ENCODE data around the gene RND3. TPM values are rescaled to one million over a fixed set of nuclear protein-coding genes. Genes with fewer than 3 reads are reported as not detected.

The RND3 gene
- total RNA-seq, 1 donor from 2014 or later, result 56.9 TPM

- ATAC-seq, result no peak
- DNase-seq (ENCODE audit: low spot score), result no peak
- intact Hi-C loops (cut with DNase I), result no loop called here
Observed at GRCh38 chr2:150464270-150464669, 23.2 kb downstream of the RND3 start.

GRCh38 chr2:150462770-150463169 is 24.7 kb downstream of the RND3 start:
- DNase-seq (ENCODE audit: low spot score) (no peak), ATAC-seq (no peak)
- intact Hi-C loops (cut with DNase I), result no loop called here

GRCh38 chr2:150459281-150459680 is 28.2 kb downstream of the RND3 start:
- ATAC-seq (no peak), DNase-seq (ENCODE audit: low spot score) (no peak)
- intact Hi-C loops (cut with DNase I), result no loop called here

GRCh38 chr2:150450765-150451164 is 36.7 kb downstream of the RND3 start:
- DNase-seq (ENCODE audit: low spot score), result no peak
- no peak for ATAC-seq
- intact Hi-C loops (cut with DNase I), result no loop called here

- intact Hi-C loops (cut with DNase I), result no loop called here
- ATAC-seq (no peak), DNase-seq (ENCODE audit: low spot score) (no peak)
Observed at GRCh38 chr2:150449856-150450255, 37.6 kb downstream of the RND3 start.

GRCh38 chr2:150445398-150445797 is 42.1 kb downstream of the RND3 start:
- intact Hi-C loops (cut with DNase I), result no loop called here
- no peak for DNase-seq (ENCODE audit: low spot score)
- ATAC-seq, result no peak

GRCh38 chr2:150442484-150442883 is 45.0 kb downstream of the RND3 start:
- DNase-seq (ENCODE audit: low spot score) (no peak), ATAC-seq (no peak)
- intact Hi-C loops (cut with DNase I), result no loop called here

- DNase-seq (ENCODE audit: low spot score), result no peak
- no peak for ATAC-seq
- intact Hi-C loops (cut with DNase I), result no loop called here
Observed at GRCh38 chr2:150441784-150442183, 45.7 kb downstream of the RND3 start.

GRCh38 chr2:150441226-150441625 is 46.2 kb downstream of the RND3 start:
- ATAC-seq, result no peak
- no peak for DNase-seq (ENCODE audit: low spot score)
- intact Hi-C loops (cut with DNase I), result no loop called here

- intact Hi-C loops (cut with DNase I), result no loop called here
- DNase-seq (ENCODE audit: low spot score), result no peak
- ATAC-seq, result no peak
Observed at GRCh38 chr2:150438654-150439053, 48.8 kb downstream of the RND3 start.

- DNase-seq (ENCODE audit: low spot score) (no peak), ATAC-seq (no peak)
- intact Hi-C loops (cut with DNase I), result no loop called here
Observed at GRCh38 chr2:150438041-150438440, 49.4 kb downstream of the RND3 start.

GRCh38 chr2:150432312-150432625 is 55.2 kb downstream of the RND3 start:
- intact Hi-C loops (cut with DNase I), result no loop called here
- no peak for DNase-seq (ENCODE audit: low spot score)
- ATAC-seq, result no peak

GRCh38 chr2:150431561-150432311 is 55.7 kb downstream of the RND3 start:
- ATAC-seq, result no peak
- intact Hi-C loops (cut with DNase I), result no loop called here
- no peak for DNase-seq (ENCODE audit: low spot score)

- DNase-seq (ENCODE audit: low spot score) (no peak), ATAC-seq (no peak)
- intact Hi-C loops (cut with DNase I), result no loop called here
Observed at GRCh38 chr2:150429384-150429961, 58.0 kb downstream of the RND3 start.

GRCh38 chr2:150428641-150429040 is 58.8 kb downstream of the RND3 start:
- intact Hi-C loops (cut with DNase I), result no loop called here
- no peak for DNase-seq (ENCODE audit: low spot score)
- ATAC-seq, result no peak

GRCh38 chr2:150427298-150427697 is 60.2 kb downstream of the RND3 start:
- ATAC-seq, result no peak
- no peak for DNase-seq (ENCODE audit: low spot score)
- intact Hi-C loops (cut with DNase I), result no loop called here

- DNase-seq (ENCODE audit: low spot score), result no peak
- ATAC-seq, result no peak
- intact Hi-C loops (cut with DNase I), result no loop called here
Observed at GRCh38 chr2:150426724-150427123, 60.7 kb downstream of the RND3 start.

- peak; percentile 69 for ATAC-seq
- intact Hi-C loops (cut with DNase I), result no loop called here
- DNase-seq (ENCODE audit: low spot score), result no peak
Observed at GRCh38 chr2:150426315-150426714, 61.2 kb downstream of the RND3 start.

GRCh38 chr2:150425121-150425955 is 62.1 kb downstream of the RND3 start:
- ATAC-seq, result no peak
- no peak for DNase-seq (ENCODE audit: low spot score)
- intact Hi-C loops (cut with DNase I), result no loop called here

- no peak for ATAC-seq
- intact Hi-C loops (cut with DNase I), result no loop called here
- DNase-seq (ENCODE audit: low spot score), result no peak
Observed at GRCh38 chr2:150424406-150424805, 63.1 kb downstream of the RND3 start.
